ENCODE results near the gene PCYT1A.

The PCYT1A gene

GRCh38 chr3:196225763-196226364 is 61.7 kb downstream of the PCYT1A start:
- TF ChIP-seq CTCF (IDR thresholded peaks at IDR 0.05; ENCODE audit: control insufficient read depth, extremely low read depth, insufficient read depth): no peak
- DNase-seq (ENCODE audit: low read depth): no peak

GRCh38 chr3:196225086-196225485 is 62.4 kb downstream of the PCYT1A start:
- no peak for DNase-seq (ENCODE audit: low read depth)
- TF ChIP-seq CTCF (IDR thresholded peaks at IDR 0.05; ENCODE audit: control insufficient read depth, extremely low read depth, insufficient read depth): no peak
- no peak overlapping the region for H3K4me3 ChIP-seq (ENCODE audit: low read depth, low read length)

More at GRCh38 chr3:196225763-196226364, 61.7 kb downstream of the PCYT1A start:
- no peak overlapping the region for H3K4me3 ChIP-seq (ENCODE audit: low read depth, low read length)

GRCh38 chr3:196222876-196223595 is 64.5 kb downstream of the PCYT1A start:
- TF ChIP-seq CTCF (IDR thresholded peaks at IDR 0.05; ENCODE audit: control insufficient read depth, extremely low read depth, insufficient read depth): no peak
- DNase-seq (ENCODE audit: low read depth): no peak
- H3K4me3 ChIP-seq (ENCODE audit: low read depth, low read length): no peak overlapping the region

GRCh38 chr3:196220991-196221390 is 66.5 kb downstream of the PCYT1A start:
- DNase-seq (ENCODE audit: low read depth): no peak
- no peak overlapping the region for H3K4me3 ChIP-seq (ENCODE audit: low read depth, low read length)
- TF ChIP-seq CTCF (IDR thresholded peaks at IDR 0.05; ENCODE audit: control insufficient read depth, extremely low read depth, insufficient read depth): no peak

GRCh38 chr3:196220587-196220986 is 66.9 kb downstream of the PCYT1A start:
- DNase-seq (ENCODE audit: low read depth): no peak
- no peak overlapping the region for H3K4me3 ChIP-seq (ENCODE audit: low read depth, low read length)
- TF ChIP-seq CTCF (IDR thresholded peaks at IDR 0.05; ENCODE audit: control insufficient read depth, extremely low read depth, insufficient read depth): no peak

GRCh38 chr3:196219970-196220311 is 67.6 kb downstream of the PCYT1A start:
- DNase-seq (ENCODE audit: low read depth): no peak

More at GRCh38 chr3:196219970-196220311, 67.6 kb downstream of the PCYT1A start:
- H3K4me3 ChIP-seq (ENCODE audit: low read depth, low read length): no peak overlapping the region
- no peak for TF ChIP-seq CTCF (IDR thresholded peaks at IDR 0.05; ENCODE audit: control insufficient read depth, extremely low read depth, insufficient read depth)
